Measurements from ENCODE around the gene RMND5B.
"Not testable (repeated sequence)": the region's sequence is repeated elsewhere in the genome, so short reads cannot be mapped to it uniquely, and the experiment has no call there.

The RMND5B gene

GRCh38 chr5:178113841-178114324 is 16.9 kb upstream of the RMND5B start:
- DNase-seq, result no peak

GRCh38 chr5:178114325-178115135 is 16.3 kb upstream of the RMND5B start:
- DNase-seq, result peak in 4 of 51 donors; percentile 16 to 31 (median 22)

GRCh38 chr5:178115136-178115813 is 15.5 kb upstream of the RMND5B start:
- no peak for DNase-seq

GRCh38 chr5:178115814-178116142 is 15.0 kb upstream of the RMND5B start:
- no peak for DNase-seq

GRCh38 chr5:178116143-178116885 is 14.5 kb upstream of the RMND5B start:
- no peak for DNase-seq

GRCh38 chr5:178117923-178118701 is 12.7 kb upstream of the RMND5B start:
- no peak for DNase-seq

- no peak for DNase-seq
Observed at GRCh38 chr5:178119915-178120606, 10.8 kb upstream of the RMND5B start.

- peak in 22 of 51 donors; percentile 6 to 53 (median 30) for DNase-seq
Observed at GRCh38 chr5:178120607-178121357, 10.0 kb upstream of the RMND5B start.

- peak in 1 of 51 donors; percentile 45 for DNase-seq
Observed at GRCh38 chr5:178121391-178122276, 9.2 kb upstream of the RMND5B start.

GRCh38 chr5:178122346-178122745 is 8.5 kb upstream of the RMND5B start:
- no peak for DNase-seq

- DNase-seq, result no peak
Observed at GRCh38 chr5:178123094-178123965, 7.5 kb upstream of the RMND5B start.

- no peak for DNase-seq
Observed at GRCh38 chr5:178123966-178124925, 6.6 kb upstream of the RMND5B start.

- no peak for DNase-seq
Observed at GRCh38 chr5:178125253-178125906, 5.4 kb upstream of the RMND5B start.

- no peak for DNase-seq
Observed at GRCh38 chr5:178126556-178126955, 4.3 kb upstream of the RMND5B start.

GRCh38 chr5:178127300-178128009 is 3.4 kb upstream of the RMND5B start:
- not testable (repeated sequence) for DNase-seq
